HL-60/S4 treated with retinoic acid at 250 ng/mL for 4 days and 3 days (cell line): ENCODE results near the gene COL19A1.

Experiments used
- in situ Hi-C: fragments of 300-500 bp; cut with MboI; formaldehyde crosslinking; loops from 2 replicates; pipeline ENCODE4 v1.7.0; 2022; ENCODE audit warnings: low sequenced_read_pairs

Gene COL19A1

GRCh38 chr6:70215460-70216108 lies 349.2 kb downstream of the COL19A1 start:
- in situ Hi-C loops, result no loop called here

DNA sequence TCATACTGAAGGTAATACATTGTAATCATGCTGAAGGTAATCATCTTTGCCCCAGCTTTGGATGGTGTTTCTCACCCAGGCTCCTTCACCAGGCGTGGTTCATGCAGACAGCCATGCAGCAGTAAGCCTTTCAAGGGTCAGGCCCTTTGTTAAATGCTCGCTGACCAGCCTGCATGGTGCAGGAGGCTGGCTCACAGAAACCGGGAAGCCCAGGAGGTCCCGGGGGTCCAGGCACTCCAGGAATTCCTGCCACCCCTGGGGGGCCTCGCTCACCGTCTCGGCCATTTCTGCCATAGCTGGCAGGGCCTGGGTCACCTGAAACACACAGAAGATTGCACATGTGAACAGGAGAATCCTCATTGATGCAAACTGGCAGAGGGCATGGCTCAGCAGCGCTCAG lies 350.4 kb downstream of the COL19A1 start:
- in situ Hi-C loops, result no loop called here

DNA sequence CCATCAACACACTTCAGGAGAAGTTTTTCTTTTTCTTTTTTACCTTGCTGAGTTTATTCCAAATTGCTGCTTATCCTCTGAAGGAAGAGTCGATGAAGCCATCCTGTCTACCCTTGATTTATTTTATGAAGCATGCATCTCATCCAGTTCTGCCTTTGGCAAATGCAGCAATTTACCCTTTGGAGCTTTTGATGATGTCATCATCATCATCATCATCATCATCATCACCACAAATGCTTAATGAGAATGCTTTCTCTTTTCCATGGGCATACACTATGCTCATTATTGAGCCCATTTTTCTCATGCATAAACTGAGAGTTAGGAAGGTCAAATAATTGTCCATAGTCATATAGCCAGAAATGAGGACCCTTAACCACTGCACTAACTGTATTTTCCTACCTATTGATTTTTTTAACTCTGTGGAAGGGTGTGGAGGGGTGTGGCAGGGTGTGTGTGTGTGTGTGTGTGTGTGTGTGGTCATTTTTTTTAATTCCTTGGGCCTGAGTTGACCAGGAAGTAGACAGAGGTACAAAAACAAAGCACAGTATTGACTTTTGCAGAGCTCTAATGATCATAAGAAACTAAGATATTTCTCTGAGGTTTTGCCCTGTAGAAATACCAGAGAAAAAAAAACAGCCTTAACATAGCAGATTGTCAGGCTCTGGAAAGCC lies 353.7 kb downstream of the COL19A1 start:
- in situ Hi-C loops, result no loop called here

- in situ Hi-C loops, result no loop called here
These were observed 354.8 kb downstream of the COL19A1 start for GRCh38 chr6:70221025-70221714.

- in situ Hi-C loops, result no loop called here
These were observed 355.5 kb downstream of the COL19A1 start for GRCh38 chr6:70221715-70222438.

DNA sequence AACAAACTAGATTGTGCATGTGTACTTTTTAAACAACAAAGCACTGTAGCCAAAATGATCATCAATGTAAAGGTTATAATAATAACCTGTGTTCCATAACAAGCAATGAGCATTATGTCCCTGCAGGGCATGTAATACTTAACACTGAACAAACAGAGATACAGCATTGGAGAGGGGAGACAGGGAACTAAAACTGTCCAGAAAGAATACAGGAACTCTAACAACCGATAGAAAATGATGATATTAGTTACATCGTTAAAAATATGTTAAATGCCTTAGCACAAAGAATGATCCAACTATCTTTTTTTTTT lies 356.0 kb downstream of the COL19A1 start:
- in situ Hi-C loops, result no loop called here

DNA sequence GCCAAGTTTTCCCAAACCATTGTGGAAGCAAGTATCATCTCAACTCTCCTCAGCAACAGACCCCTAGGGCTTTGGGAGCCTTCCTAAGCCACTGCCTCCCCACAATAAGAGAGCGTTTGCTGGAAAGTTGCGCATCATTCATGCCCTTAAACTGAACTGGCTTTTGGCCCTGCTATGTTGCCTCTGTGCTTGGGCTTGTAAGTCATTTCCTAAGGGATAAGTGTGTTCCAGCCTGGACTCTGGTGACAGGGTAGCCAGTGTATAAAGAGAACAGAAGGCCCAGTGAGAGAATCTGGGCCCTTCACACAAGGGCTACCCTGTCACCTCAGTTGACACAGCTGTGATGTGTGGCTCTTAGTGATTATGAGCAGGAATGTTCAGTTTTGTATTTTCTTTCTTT lies 358.7 kb downstream of the COL19A1 start:
- in situ Hi-C loops, result no loop called here

GRCh38 chr6:70231311-70231710 lies 365.0 kb downstream of the COL19A1 start:
- in situ Hi-C loops, result no loop called here

- in situ Hi-C loops, result no loop called here
These were observed 368.3 kb downstream of the COL19A1 start for GRCh38 chr6:70234561-70235236.

- in situ Hi-C loops, result no loop called here
These were observed 370.0 kb downstream of the COL19A1 start for GRCh38 chr6:70236343-70236742.

DNA sequence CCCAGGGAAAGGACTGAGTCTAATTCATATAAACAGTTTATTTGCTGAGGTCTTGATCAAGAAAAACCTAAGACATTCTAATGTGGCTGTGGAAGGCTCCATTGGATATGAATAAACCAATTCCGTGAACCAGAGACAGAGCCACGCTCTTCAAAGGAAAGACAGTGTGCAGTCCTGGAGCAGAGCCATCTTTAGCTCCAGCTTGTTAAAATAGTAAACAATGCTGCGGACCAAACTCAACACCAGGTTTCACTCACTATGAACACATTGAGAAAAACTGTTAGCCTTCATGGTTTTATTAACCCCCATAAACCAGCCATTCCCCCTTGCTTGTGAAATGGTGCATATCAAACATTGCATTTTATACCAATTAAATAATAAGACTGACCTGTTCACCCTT lies 374.7 kb downstream of the COL19A1 start:
- in situ Hi-C loops, result no loop called here

GRCh38 chr6:70241991-70242420 lies 375.6 kb downstream of the COL19A1 start:
- in situ Hi-C loops, result no loop called here

DNA sequence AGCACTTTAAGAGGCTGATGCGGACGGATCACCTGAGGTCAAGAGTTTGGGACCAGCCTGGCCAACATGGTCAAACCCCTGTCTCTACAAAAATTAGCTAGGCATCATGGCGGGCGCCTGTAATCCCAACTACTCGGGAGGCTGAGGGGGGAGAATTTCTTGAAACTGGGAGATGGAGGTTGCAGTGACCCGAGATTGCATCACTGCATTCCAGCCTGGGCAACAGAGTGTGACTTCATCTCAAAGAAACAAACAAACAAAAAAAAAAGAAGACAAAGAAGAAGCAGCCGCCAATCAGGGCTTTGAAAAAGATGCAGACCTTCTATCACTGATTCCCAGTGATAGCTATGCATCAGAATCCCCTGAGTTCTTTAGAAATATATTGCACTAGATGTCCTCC lies 379.8 kb downstream of the COL19A1 start:
- in situ Hi-C loops, result no loop called here

DNA sequence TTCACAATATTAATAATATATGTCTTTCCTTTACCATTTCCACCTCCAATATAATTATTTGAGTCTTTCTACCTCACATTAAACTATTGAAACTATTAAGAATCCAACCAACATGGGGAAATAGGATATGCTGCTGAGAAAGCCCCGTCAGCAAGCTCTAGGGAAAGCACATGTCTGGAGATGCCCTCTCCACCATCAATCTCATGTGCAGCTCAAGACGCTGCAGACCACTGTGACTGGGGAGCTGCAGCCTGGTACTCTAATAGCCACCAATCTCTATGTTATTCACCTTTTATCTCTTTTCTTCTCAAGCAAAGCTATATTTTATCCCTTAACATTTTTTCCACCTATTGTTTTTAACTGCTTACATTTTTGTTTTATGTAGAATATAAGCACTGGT lies 386.2 kb downstream of the COL19A1 start:
- in situ Hi-C loops, result no loop called here

DNA sequence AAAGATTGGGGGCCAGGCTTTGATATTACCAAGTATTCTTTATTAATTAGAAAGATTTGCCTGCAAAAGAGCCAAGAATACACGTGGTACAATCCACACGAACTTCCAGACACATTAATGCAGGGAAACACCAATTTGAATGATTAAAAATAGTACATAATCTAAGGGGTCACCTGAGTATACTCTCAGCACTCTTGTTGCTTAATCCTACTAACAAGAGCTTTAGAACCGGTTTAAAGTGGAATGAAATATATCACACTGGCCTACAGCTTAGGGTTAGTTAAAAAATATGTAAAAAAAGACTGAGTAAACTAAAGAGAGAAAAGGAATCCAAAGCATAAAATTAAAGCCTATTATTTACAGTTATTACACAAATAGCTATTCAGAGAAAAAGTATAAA lies 387.6 kb downstream of the COL19A1 start:
- in situ Hi-C loops, result no loop called here

DNA sequence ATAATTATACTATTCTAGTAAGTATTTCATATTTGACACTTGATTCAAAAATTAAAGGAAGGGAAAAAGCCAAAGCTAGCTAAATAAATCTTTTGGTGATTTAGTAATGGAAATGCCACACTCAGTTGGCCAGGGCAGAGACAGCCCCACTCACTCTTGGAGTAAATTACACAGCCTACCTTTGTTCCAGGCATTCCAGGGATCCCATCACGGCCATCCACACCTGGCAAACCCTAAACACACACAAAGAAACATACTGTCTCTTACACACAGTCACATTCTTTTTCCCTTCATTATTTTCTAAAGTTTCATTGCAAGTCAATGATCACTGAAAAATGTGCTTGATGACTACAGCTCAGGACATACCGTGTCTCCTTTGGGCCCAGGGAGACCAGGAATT lies 388.4 kb downstream of the COL19A1 start:
- in situ Hi-C loops, result no loop called here

DNA sequence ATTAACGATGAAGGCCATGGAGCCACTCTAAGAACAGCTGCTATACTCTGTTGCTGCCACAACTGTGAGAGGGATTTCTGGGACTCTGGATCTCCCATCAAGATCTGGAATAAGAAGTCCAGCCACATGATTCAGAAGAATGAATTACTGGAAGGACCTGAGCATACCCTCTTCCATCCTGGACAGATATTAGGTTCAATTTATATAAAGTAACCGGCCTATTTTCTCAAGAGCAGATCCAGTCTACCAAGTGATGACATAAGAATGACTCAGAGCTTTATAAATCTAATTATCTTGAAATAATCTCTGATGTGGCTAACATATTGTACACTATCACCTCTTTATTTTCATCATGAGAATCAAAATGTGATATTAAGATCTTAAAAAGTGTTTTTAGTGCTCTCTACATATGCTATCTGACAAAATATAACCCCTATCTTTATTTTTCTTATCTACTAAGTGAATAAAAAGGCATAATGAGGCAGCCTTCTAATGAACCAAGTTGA lies 391.5 kb downstream of the COL19A1 start:
- in situ Hi-C loops, result no loop called here

GRCh38 chr6:70258483-70258882 lies 392.1 kb downstream of the COL19A1 start:
- in situ Hi-C loops, result no loop called here
